Endometrial microvascular endothelial cells (primary cell): ENCODE data around the gene COL9A3. TPM values are rescaled to one million over a fixed set of nuclear protein-coding genes. Genes with fewer than 3 reads are reported as not detected.

Source experiments
- in situ Hi-C: cut with HindIII; loops from 2 replicates; pipeline ENCODE4 v1.10.0; 2017; ENCODE audit warnings: low sequenced_read_pairs, low pct_unique_long_range_greater_than_20kb; ENCODE audit errors: inconsistent ontology term
- total RNA-seq: library from RNA; depleted of rRNA; stranded (reverse); fragments of >200 nt; gene quantifications from one replicate; pipeline ENCODE4 v1.2.3, GENCODE V29; 2015; ENCODE audit errors: inconsistent ontology term

Gene COL9A3
- total RNA-seq, 1 donor from 2014 or later, result not detected

DNA sequence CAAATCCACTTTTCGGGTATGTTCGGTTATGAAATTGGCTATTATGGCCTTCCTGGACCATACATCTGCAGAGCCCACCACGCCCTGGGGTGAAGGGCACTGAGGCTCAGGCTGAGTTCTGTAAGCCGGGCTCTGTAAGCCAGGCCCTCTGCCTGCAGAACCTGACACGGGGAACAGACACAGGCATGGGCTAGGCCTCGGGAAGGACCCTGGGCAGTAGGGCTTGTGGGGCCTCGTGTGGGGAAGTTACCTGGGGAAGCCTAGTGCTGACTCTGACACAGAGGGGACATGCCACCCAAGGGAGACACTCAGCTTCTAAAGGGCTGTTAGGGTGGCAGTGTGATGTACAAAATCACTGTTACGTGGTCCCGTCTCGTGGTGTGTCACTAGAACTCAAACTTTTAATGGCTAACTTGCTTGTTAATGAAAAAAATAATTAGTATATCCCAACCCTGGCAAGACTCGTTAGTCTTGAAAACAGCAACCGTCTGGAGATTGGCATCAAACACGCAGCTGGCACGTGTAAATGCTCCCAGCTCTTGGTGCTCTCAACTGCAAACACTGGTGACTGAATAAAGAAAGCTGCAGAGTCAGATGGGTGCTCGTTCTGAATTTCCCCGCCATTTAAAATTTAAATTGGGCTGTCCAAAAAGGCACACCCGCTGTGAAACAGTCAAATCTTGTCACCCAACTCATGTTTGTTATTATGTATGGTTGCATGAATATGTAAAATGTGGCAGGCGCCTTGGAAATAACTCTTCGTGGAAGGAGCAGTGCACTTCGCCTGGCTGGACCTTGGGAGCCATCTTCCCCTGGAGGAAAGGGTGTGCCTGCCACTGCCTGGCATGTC, 68.4 kb downstream of the COL9A3 start:
- in situ Hi-C loops, result no loop called here

- in situ Hi-C loops, result no loop called here
Measured at GRCh38 chr20:62885896-62886708, 69.3 kb downstream of the COL9A3 start.

DNA sequence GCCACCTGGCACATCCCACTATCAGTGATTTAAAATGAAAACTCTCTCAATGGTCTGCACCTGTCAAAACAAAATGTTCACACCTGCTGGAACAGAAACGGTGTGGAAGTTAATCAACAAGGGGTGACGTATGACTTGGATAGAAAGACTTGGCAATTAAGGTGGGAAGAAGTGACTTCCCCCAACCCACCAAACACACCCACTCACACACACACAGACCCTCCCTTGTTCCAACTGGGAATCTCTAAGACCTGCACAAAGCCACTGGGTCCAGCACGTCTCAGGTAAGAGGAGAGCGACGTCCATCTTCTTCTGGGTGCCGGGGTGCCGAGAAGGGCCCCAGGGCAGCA, 69.8 kb downstream of the COL9A3 start:
- in situ Hi-C loops, result no loop called here

DNA sequence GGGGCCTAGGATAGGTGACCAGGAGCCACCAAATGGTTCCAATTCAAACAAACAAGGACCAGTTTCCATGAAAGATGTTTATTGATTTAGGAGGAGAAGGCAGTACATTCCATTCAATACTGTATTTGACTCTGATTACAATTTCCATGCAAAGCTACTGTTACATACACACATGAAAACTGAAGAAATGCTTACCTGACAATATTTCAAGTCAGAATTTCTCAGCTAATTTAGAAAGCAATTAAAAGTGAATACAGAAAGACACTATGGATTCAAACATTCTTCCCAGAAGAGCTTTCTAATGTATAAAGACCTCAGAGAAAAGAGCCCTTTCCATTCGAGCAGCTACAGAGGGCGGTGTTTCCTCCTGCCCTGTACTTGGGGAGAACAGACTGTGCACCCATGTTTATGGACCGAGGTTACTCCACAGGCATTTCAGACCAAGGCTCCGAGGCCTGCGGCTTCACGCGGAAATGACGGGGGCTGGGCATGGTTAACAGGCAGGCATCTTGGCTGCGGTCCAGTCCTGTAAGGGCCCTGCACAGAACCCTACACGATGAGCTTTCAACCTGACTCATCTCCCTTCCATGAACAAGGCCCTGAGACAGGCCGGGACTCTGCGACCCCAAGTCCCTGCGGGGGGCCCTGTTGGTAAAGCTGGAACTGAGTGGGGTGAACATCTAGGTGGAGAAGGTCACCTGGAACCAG, 70.5 kb downstream of the COL9A3 start:
- in situ Hi-C loops, result no loop called here

GRCh38 chr20:62887860-62888239, 71.0 kb downstream of the COL9A3 start:
- in situ Hi-C loops, result no loop called here

GRCh38 chr20:62888406-62888805, 71.6 kb downstream of the COL9A3 start:
- in situ Hi-C loops, result no loop called here

DNA sequence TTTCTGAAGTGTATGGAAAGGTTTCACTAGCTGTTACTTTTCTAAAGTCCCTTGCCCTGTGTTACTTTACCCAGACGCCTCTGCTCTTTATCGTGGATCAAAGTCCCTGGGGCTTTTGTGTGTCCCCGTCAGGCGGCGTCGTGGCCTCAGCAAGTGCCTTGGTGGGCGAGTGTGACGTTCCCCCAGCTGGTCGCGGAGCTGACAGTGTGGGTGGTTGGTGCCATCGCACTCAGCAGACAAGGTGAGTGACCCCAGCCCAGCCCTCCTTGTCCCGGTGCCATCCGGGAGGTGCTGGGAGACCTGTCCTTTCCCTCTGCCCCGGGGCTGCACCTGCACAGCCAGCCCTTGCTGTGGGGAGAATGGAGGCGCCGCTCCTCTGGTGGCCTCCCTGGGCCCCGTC, 72.1 kb downstream of the COL9A3 start:
- in situ Hi-C loops, result no loop called here

- in situ Hi-C loops, result no loop called here
Measured at GRCh38 chr20:62889411-62889810, 72.6 kb downstream of the COL9A3 start.

GRCh38 chr20:62889871-62890270, 73.0 kb downstream of the COL9A3 start:
- in situ Hi-C loops, result no loop called here

- in situ Hi-C loops, result no loop called here
Measured at GRCh38 chr20:62890444-62890843, 73.6 kb downstream of the COL9A3 start.

Other genes with a start within 250 kb of the COL9A3 start
- 5.9 TPM for gene SLCO4A1, start 174.5 kb upstream of the COL9A3 start, total RNA-seq
- 0.19 TPM for gene NTSR1, start 108.2 kb upstream of the COL9A3 start, total RNA-seq
- gene MRGBP, start 20.6 kb upstream of the COL9A3 start, total RNA-seq, result 17.6 TPM
- gene OGFR, start 12.2 kb upstream of the COL9A3 start, total RNA-seq, result 55.3 TPM
- gene TCFL5, start 44.8 kb downstream of the COL9A3 start, total RNA-seq, result 7.7 TPM
- gene DIDO1, start 109.5 kb downstream of the COL9A3 start, total RNA-seq, result 32.4 TPM
- gene GID8, start 121.1 kb downstream of the COL9A3 start, total RNA-seq, result 29.9 TPM
- gene SLC17A9, start 135.7 kb downstream of the COL9A3 start, total RNA-seq, result 18.6 TPM
- gene BHLHE23, start 189.9 kb downstream of the COL9A3 start, total RNA-seq, result not detected